ENCODE results near the gene CHRNB4.

CHRNB4 gene

GRCh38 chr15:78667578-78668236, 26.7 kb upstream of the CHRNB4 start:
- DNase-seq (ENCODE audit: low spot score): no peak

DNA sequence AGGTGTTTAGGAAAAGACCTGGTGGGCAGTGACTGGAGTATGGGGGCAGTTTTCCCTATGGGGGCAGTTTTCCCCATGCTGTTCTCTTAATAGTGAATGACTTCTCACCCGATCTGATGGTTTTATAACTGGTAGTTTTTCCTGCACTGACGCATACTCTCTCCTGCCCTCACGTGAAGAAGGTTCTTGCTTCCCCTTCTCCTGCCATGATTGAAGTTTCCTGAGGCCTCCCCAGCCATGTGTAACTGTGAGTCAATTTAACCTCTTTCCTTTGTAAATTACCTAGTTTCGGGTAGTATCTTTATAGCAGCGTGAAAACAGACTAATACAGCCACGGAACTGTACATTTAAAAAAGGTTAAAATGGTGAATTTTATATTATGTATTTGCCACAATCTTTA, 25.0 kb upstream of the CHRNB4 start:
- no peak for DNase-seq (ENCODE audit: low spot score)

- no peak for DNase-seq (ENCODE audit: low spot score)
Observed at GRCh38 chr15:78663703-78664102, 22.7 kb upstream of the CHRNB4 start.

GRCh38 chr15:78662028-78662427, 21.0 kb upstream of the CHRNB4 start:
- no peak for DNase-seq (ENCODE audit: low spot score)

GRCh38 chr15:78661001-78661400, 20.0 kb upstream of the CHRNB4 start:
- DNase-seq (ENCODE audit: low spot score): no peak

GRCh38 chr15:78660584-78660983, 19.6 kb upstream of the CHRNB4 start:
- no peak for DNase-seq (ENCODE audit: low spot score)

DNA sequence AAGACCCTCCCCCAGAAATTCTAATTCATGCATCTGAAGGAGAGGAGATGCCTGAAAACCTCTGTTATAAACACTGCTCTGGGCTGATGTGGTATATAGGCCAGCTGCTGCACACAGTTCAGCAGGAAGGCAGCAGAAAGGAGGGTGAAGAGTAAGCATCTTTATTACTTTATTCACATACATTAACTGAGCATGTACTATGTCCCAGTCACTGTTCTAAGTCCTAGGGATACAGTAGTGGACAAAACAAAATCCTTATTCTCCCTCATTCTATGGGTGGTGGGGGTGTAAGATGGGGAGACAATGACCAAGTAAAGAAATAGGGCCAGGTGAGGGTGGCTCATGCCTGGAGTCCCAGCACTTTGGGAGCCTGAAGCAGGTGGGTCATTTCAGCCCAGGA, 17.8 kb upstream of the CHRNB4 start:
- DNase-seq (ENCODE audit: low spot score): no peak

- no peak for DNase-seq (ENCODE audit: low spot score)
Observed at GRCh38 chr15:78654272-78654671, 13.3 kb upstream of the CHRNB4 start.

GRCh38 chr15:78651930-78652615, 11.1 kb upstream of the CHRNB4 start:
- DNase-seq (ENCODE audit: low spot score): no peak

DNA sequence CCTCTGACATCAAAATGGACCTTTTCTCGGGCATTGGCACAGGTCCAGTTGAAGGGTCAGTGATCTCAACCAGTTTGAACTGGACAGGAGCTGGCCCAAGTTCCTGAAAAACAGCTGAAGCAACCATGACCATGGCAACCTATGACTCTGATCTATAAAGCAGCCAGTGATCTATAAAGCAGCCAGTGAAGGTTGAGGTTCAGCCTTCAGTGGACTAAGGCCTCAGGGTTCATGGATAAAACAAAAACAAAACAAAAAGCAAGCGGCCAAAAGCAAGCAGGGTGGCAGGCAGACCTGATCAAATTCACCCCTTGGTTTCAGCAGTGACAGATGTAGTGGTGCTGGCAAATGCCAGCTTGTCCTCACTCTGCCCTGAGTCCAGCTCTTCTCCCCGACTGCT, 10.0 kb upstream of the CHRNB4 start:
- DNase-seq (ENCODE audit: low spot score): no peak

DNA sequence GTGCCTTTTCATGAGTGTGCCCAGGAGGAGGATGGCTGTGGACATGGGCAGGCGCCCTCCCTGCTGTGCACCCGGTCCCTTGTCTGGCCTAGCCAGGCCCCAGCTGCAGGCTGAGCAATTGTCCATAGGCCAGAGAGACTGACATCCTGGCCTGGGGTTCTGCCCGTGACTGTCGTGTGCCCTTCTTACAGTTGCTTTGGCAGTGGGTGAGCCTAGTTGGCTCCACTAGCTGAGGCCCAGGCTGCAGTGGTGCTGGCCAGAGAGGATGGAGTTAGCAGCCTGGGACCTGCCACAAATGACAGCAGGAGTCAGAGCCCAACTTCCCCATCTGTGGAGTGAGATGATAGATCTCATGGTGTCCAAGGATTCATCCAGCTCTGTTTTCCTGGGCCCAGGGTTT, 9.0 kb upstream of the CHRNB4 start:
- DNase-seq (ENCODE audit: low spot score): no peak

GRCh38 chr15:78645009-78645408, 4.0 kb upstream of the CHRNB4 start:
- DNase-seq (ENCODE audit: low spot score): no peak

GRCh38 chr15:78642331-78642730, 1.3 kb upstream of the CHRNB4 start:
- DNase-seq (ENCODE audit: low spot score): no peak

DNA sequence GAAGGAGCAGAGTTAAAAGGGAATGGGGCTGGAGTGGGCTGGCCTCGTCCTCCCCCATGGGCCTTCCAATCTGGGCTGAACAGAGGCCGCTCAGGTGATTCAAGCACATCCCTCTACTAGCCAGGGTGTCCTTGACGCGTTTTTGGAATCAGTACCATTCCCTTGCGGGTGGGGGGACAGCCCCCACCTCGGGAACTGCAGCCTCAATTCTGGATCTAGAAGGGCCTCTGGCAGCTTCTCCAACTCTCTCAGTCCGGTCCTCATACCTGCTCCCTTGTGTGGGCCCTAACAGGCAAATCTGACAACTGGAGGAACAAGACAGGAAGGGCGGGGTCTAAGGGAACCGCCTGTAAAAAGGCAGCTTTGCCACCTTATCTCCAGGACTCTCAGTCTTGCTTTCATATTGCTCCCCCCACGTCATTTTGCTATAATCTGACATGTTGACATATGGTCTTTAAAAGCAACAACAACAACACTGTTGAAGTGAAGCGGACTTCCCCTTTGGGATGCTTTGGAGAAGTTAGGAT, 802 bp upstream of the CHRNB4 start:
- no peak for DNase-seq (ENCODE audit: low spot score)

- peak; percentile 79 for DNase-seq (ENCODE audit: low spot score)
Observed at GRCh38 chr15:78640527-78641101, 396 bp downstream of the CHRNB4 start.

GRCh38 chr15:78638658-78639314, 2.2 kb downstream of the CHRNB4 start:
- peak; percentile 90 for DNase-seq (ENCODE audit: low spot score)

DNA sequence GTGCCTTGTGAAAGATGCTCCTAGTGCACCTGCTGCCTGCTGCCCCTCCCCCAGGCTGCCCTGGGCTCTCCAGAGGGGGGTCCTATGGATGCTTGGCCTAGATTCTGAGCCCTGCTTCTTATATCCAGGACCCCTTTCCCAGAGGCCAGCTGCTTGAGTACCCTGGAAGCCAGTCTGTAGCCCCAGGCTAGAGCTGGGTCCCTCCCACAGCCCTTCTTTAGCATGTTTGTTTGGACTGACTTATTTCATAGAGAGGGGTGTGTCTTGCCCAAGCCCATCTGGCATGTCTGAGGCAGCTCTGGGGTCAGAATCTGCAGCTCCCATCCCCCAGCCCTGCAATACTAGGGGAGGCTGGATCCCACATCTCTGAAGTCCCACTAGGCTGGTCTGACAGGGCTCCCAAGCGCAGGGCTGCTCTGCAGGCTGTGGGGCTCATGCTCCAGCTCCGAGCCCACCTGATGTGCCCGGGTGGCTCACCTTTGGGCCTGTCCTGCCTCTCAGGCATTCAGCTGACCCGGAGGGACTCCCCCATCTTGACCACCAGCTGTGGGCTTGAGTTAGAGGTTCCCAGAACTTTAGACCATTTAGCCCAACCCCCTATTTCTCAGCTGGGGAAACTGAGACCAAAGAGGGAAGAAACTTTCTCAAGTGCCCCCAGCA, 3.1 kb downstream of the CHRNB4 start:
- DNase-seq (ENCODE audit: low spot score): no peak

DNA sequence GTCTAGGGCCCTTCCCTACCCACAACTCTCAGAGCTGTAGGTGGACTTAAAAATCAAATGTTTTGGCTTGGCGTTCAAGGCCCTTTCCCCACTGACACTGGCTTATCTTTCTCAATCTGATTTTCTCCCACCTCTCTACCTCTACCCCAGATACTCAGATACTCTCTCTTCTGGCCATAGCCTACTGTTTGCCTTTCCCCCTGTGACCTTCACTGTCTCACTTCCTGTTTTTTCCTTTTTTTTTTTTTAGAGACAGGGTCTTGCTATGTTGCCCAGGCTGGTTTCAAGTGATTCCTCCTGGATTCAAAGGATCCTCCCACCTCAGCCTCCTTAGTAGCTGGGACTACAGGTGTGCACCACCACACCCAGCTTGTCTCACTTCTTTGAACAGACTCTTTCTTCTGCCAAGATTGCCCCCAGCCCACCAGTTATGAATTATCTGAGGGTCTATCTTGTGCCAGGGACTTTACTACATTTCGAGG, 4.6 kb downstream of the CHRNB4 start:
- DNase-seq (ENCODE audit: low spot score): no peak

- no peak for DNase-seq (ENCODE audit: low spot score)
Observed at GRCh38 chr15:78635346-78635745, 5.7 kb downstream of the CHRNB4 start.

DNA sequence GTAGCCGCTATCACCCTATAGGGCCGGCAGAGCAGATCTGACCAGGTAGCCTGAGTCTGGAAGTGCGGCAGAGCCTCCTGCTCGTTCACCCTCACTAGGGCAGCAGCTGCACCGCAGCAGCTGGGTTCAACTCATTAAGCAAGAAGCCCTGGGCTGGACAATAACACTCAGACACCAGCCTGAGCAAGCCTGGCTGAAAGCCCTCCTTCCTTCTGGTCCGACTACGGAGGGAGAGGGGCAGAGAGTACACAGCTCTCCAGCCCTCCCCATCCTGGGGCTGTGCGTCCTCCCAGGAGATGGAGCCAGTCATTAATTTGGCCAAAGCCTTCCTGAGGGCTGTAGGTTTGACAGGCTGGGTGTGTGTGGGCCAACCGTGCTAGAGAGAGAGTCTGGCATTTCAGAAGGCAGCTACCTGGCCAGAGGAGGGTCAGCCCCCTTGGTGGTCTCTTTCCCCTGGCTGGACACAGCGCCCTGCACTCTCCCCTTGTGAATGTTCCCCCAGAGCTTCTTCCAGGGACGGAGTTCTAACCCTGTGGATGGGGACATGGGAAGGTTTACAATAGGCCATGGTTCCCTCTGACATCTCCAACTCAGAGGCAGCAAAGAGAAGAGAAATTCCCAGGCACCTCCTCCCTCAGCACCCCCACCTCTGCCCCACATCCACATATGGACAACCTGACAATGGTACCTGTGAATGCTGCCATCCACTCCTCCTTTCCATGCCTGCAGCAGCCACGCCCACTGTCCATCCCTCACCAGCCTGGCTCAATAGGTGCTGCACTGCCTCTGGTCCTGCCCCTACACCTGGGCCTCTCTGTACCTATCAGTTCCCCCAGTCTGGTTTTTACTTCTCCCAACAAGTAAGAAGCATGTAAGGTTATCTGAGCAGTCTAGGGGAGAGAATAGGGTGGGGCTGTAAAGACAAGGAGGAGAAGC, 6.5 kb downstream of the CHRNB4 start:
- no peak for DNase-seq (ENCODE audit: low spot score)

DNA sequence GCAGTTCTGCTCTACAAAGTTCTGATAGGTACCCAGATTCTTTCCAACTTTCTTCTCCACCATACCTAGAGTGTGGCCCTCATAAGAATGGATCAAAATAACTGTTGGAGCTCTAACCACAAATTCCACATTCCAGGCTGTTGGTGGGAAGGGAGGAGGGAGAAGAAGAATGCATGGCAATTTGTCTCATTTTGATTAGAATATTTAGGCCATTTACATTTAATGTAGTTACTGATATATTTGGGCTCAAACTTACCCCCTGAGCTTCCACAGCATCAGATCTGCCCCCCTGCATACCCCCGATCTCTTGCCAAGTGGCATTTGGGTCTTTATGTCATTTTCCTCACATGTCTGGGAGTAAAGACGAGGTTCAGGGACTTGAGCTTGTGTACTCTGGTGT, 7.7 kb downstream of the CHRNB4 start:
- DNase-seq (ENCODE audit: low spot score): no peak
